Cardiac fibroblast (primary cell): ENCODE results near the gene CACNG3.
"Not testable (repeated sequence)": the region's sequence is repeated elsewhere in the genome, so short reads cannot be mapped to it uniquely, and the experiment has no call there.

ENCODE experiments used
- DNase-seq, 2 donors: peaks; one replicate each; pipeline versions ENCODE4 v3.0.0 to v3.0.0-alpha.2; 2010; ENCODE audit warnings: low read depth in 2 of 2
- H3K4me3 ChIP-seq, 2 donors: replicated peaks in 1 of 2; 1 replicate in 1 of 2; 2 replicates in 1 of 2; pipeline ENCODE4 v1.5.1; 2011; ENCODE audit warnings: low read depth in 2 of 2, low read length in 2 of 2, mild to moderate bottlenecking in 2 of 2, moderate library complexity in 1 of 2
- TF ChIP-seq, protein P1 (sequence below): IDR thresholded peaks from one replicate; pipeline ENCODE4 v1.5.1; 2011; ENCODE audit warnings: low read depth, mild to moderate bottlenecking, low read length, inconsistent platforms

Gene CACNG3

DNA sequence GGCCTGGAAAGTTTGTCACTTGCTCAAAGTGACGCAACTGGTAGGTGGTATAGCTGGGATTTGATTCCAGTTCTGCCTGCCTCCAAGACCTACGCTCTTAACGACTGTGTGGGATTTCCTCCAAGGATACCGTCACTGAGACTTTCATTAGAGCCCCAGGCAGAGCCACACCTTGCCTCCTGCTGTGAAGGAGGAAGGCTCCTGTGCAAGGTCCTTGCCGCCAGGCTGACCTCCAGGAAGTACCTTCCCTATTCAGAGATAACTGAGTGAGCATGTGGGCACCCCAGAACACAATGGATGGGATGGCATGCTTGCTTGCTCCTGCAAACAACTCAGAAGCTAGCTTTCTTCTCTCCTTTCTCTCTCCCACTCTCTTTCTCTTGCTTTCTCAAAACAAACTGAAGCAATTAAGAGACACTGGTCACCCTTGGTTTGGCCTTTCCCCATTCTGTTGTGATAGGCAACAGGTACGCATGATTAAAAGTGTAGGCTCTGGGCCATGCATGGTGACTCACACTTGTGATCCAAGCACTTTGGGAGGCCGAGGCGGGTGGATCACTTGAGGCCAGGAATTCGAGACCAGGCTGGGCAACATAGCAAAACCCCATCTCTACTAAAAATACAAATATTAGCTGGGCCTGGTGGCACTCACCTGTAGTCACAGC is 30.7 kb downstream of the CACNG3 start:
- H3K4me3 ChIP-seq = no peak overlapping the region
- no peak for DNase-seq
- TF ChIP-seq, protein P1, sequence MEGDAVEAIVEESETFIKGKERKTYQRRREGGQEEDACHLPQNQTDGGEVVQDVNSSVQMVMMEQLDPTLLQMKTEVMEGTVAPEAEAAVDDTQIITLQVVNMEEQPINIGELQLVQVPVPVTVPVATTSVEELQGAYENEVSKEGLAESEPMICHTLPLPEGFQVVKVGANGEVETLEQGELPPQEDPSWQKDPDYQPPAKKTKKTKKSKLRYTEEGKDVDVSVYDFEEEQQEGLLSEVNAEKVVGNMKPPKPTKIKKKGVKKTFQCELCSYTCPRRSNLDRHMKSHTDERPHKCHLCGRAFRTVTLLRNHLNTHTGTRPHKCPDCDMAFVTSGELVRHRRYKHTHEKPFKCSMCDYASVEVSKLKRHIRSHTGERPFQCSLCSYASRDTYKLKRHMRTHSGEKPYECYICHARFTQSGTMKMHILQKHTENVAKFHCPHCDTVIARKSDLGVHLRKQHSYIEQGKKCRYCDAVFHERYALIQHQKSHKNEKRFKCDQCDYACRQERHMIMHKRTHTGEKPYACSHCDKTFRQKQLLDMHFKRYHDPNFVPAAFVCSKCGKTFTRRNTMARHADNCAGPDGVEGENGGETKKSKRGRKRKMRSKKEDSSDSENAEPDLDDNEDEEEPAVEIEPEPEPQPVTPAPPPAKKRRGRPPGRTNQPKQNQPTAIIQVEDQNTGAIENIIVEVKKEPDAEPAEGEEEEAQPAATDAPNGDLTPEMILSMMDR = no peak

DNA sequence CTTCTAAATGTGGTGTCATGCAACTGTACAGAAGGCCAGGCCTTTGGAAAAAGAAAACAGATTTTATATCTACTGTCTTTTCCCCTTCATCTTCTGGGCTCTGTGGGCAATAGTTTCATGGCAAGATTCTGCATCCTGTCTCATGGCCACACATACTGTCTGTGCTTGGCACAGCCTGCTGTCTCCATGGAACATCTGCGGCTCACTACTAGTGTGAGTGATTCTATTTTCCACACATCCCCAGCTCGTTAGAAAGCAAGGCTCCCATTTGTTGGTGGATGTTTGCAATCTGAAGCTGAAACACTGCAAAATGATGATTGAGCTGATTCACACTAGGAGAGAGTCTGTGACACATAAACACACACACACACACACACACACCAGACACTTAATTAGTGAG is 32.4 kb downstream of the CACNG3 start:
- H3K4me3 ChIP-seq = no peak overlapping the region
- DNase-seq = no peak
- TF ChIP-seq, protein P1 = no peak

GRCh38 chr16:24289166-24289700 is 33.1 kb downstream of the CACNG3 start:
- no peak overlapping the region for H3K4me3 ChIP-seq
- DNase-seq = no peak
- TF ChIP-seq, protein P1 = no peak

DNA sequence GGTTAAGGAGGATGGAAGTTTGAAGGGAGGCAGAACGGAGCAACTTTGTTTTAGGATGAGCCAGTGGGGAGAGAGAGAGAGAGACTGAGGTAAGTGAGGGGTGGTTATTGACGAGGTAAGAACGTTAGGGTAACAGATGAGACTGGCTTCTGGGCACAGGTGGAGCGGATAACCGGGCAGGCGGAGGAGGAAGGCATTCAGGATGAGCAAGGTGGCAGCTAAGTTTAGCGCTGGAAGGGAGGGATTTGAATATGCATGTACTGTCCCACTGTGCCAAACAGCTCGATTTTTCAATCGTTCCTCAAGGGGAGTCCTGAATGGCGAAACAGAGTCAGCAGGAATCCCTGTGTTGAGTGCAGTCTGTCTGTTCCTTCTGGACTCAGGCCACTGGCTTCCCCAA is 35.8 kb downstream of the CACNG3 start:
- no peak for DNase-seq
- TF ChIP-seq, protein P1 = no peak
- H3K4me3 ChIP-seq = no peak overlapping the region

DNA sequence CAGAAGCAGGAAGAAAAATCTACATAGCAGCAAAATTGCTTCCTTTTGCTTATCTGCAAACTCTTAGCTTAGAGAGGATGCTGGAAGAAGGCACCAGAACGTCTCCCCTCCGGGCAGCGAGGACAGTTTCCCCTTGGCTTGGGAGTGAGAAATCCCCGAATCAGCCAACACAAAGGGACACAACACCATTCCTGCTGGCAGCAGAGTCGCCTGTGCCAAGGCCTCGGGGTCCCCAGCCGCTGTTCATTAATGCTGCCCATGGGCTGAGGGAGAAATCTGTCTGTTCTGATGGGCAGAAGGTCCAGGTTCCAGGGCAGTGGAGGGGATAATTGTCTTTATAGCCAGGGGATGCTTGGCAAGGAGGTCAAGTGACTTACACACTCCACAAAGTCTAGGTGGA is 38.0 kb downstream of the CACNG3 start:
- no peak for DNase-seq
- TF ChIP-seq, protein P1 = no peak
- no peak overlapping the region for H3K4me3 ChIP-seq

- TF ChIP-seq, protein P1 = no peak
- H3K4me3 ChIP-seq = no peak overlapping the region
- no peak for DNase-seq
These were observed 41.2 kb downstream of the CACNG3 start for GRCh38 chr16:24297375-24297774.

DNA sequence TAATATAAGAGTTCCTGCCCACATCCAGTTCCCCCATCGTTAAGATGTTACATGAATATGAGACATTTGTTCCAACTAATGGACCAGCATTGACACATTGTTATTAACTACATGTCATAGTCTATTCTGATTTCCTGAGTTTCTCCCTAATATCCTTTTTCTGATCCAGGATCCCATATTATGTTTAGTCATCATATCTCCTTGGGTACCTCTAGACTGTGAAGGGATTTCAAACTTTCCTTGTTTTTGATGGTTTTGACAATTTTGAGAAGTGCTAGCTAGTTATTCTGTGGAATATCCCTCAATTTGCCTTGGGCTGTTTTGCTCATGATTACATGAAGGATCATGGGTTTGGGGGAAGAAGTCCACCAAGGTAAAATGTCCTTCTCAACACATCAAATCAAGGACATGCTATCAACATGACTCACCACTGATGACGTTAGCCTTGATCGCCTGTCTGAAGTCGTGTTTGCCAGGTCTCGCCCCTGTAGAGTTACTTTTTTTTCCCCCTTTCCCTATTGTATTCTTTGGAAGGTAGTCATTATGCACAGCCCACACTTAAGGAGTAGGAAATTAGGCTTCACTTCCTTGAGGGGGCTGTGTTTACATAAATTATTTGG is 42.5 kb downstream of the CACNG3 start:
- TF ChIP-seq, protein P1 = no peak
- no peak for DNase-seq
- H3K4me3 ChIP-seq = no peak overlapping the region

- not testable (repeated sequence) for H3K4me3 ChIP-seq, DNase-seq
These were observed 44.6 kb downstream of the CACNG3 start for GRCh38 chr16:24300750-24301149.
